HepG2 (cell line): ENCODE data around the gene MIDN. TPM values are rescaled to one million over a fixed set of nuclear protein-coding genes. Genes with fewer than 3 reads are reported as not detected.

Source experiments
- AGO2 ChIP-seq: fragments of 200-400 bp; formaldehyde crosslinking; optimal IDR thresholded peaks from 2 replicates; pipeline ENCODE3; 2017; ENCODE audit warnings: mild to moderate bottlenecking, low read depth, low read length, moderate library complexity
- POLR2AphosphoS5 ChIP-seq: IDR thresholded peaks from 2 replicates; pipeline ENCODE4 v1.6.1; 2012; ENCODE audit warnings: low read depth, low read length
- RAD51 ChIP-seq: fragments of 450-650 bp; IDR thresholded peaks from 2 replicates; pipeline ENCODE4 v1.6.1; 2016; ENCODE audit warnings: borderline replicate concordance
- RELA ChIP-seq: sonication (generic); formaldehyde crosslinking; IDR thresholded peaks from 2 replicates; pipeline ENCODE4 v1.4.0; 2020; ENCODE audit warnings: missing genetic modification reagents
- ZBTB40 ChIP-seq, 2 experiments: fragments of 450-650 bp in 1 of 2; sonication (generic) in 1 of 2; formaldehyde crosslinking in 1 of 2; IDR thresholded peaks; 2 replicates each; pipeline versions ENCODE4 v1.6.1 to v1.8.0; 2016 to 2022; ENCODE audit warnings: antibody characterized with exemption in 1 of 2, mild to moderate bottlenecking in 1 of 2, missing genetic modification reagents in 1 of 2
- ZNF703 ChIP-seq: sonication (generic); formaldehyde crosslinking; IDR thresholded peaks from 2 replicates; pipeline ENCODE4 v1.5.1; 2020; ENCODE audit warnings: missing genetic modification reagents, mild to moderate bottlenecking, moderate library complexity, borderline replicate concordance
- polyA plus RNA-seq, 8 experiments: library from polyadenylated mRNA; depleted of rRNA in 3 of 8; stranded (reverse) in 7 of 8; unstranded in 1 of 8; fragments of >200 nt; fragmentation: Illumina TruSeq in 4 of 8; extraction: Trizol in 4 of 8; gene quantifications; 2 replicates each; pipeline versions ENCODE4 v1.2.1 to v1.2.3, GENCODE V29; 2011 to 2016; ENCODE audit warnings: low read depth in 4 of 8, missing spikeins in 1 of 8, mixed read lengths in 1 of 8; ENCODE audit not compliant: insufficient read depth in 1 of 8
- total RNA-seq, 5 experiments: library from RNA; depleted of rRNA; stranded (reverse); fragments of >200 nt; fragmentation: Illumina TruSeq; extraction: Trizol; gene quantifications; 2 replicates each; pipeline ENCODE4 v1.2.3, GENCODE V29; 2016; ENCODE audit warnings: low read depth in 1 of 5

Gene MIDN
- total and polyA plus RNA-seq, 2 of the 13 experiments (the other 11 are each of a cell fraction or from before 2014, with no cell fraction given), result 8.4 to 18.0 TPM

GRCh38 chr19:1258163-1258492, 9.7 kb downstream of the MIDN start (continued):
- TF ChIP-seq RELA (CRISPR knock-in tag) (no peak), ZNF703 (CRISPR knock-in tag) (no peak), ZBTB40 (IDR thresholded peaks at IDR 0.05) (no peak), ZBTB40 (CRISPR knock-in tag; IDR thresholded peaks at IDR 0.05) (no peak), AGO2 (peak; percentile 64), POLR2AphosphoS5 (peak; percentile 44), RAD51 (no peak)
